Measurements from ENCODE around the gene BPIFB1.

Gene BPIFB1

GRCh38 chr20:33322456-33322855 is 39.4 kb downstream of the BPIFB1 start:
- Histone ChIP-seq H3K9me2 (replicated peaks; ENCODE audit: insufficient read depth, low read length) (no peaks in the 10 kb centered on the region), H3K4me3 (ENCODE audit: insufficient read depth, low read length, poor library complexity, severe bottlenecking) (no peak overlapping the region), H3K27ac (ENCODE audit: low read depth, low read length) (no peak overlapping the region), H3K27me3 (ENCODE audit: low read length) (no peaks in the 10 kb centered on the region), H3K9me3 (ENCODE audit: insufficient read depth, low read length) (no peaks in the 10 kb centered on the region), H3F3A (ENCODE audit: insufficient read depth) (no peaks in the 10 kb centered on the region), H3K9ac (ENCODE audit: low read length) (no peak overlapping the region), H3K79me2 (ENCODE audit: insufficient read depth, low read length) (no peaks in the 10 kb centered on the region), H4K20me1 (ENCODE audit: low read depth, low read length) (no peaks in the 10 kb centered on the region), H3K4me2 (ENCODE audit: low read depth, low read length, poor library complexity, severe bottlenecking) (no peak overlapping the region), H2AFZ (ENCODE audit: low read depth, low read length, severe bottlenecking) (no peak overlapping the region), H3K36me3 (ENCODE audit: low read length) (no peaks in the 10 kb centered on the region)
- TF ChIP-seq, protein P1, sequence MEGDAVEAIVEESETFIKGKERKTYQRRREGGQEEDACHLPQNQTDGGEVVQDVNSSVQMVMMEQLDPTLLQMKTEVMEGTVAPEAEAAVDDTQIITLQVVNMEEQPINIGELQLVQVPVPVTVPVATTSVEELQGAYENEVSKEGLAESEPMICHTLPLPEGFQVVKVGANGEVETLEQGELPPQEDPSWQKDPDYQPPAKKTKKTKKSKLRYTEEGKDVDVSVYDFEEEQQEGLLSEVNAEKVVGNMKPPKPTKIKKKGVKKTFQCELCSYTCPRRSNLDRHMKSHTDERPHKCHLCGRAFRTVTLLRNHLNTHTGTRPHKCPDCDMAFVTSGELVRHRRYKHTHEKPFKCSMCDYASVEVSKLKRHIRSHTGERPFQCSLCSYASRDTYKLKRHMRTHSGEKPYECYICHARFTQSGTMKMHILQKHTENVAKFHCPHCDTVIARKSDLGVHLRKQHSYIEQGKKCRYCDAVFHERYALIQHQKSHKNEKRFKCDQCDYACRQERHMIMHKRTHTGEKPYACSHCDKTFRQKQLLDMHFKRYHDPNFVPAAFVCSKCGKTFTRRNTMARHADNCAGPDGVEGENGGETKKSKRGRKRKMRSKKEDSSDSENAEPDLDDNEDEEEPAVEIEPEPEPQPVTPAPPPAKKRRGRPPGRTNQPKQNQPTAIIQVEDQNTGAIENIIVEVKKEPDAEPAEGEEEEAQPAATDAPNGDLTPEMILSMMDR (IDR thresholded peaks at IDR 0.05; ENCODE audit: insufficient read depth, low read length, poor library complexity, severe bottlenecking) = no peak
- no peak for TF ChIP-seq EZH2phosphoT487 (conservative IDR thresholded peaks at IDR 0.05; ENCODE audit: low read length)

GRCh38 chr20:33323236-33323635 is 40.2 kb downstream of the BPIFB1 start:
- H3K4me2 ChIP-seq (ENCODE audit: low read depth, low read length, poor library complexity, severe bottlenecking) = no peak overlapping the region
- no peak overlapping the region for H3K9ac ChIP-seq (ENCODE audit: low read length)
- no peaks in the 10 kb centered on the region for H3K79me2 ChIP-seq (ENCODE audit: insufficient read depth, low read length)
- TF ChIP-seq EZH2phosphoT487 (conservative IDR thresholded peaks at IDR 0.05; ENCODE audit: low read length) = no peak
- TF ChIP-seq, protein P1 (IDR thresholded peaks at IDR 0.05; ENCODE audit: insufficient read depth, low read length, poor library complexity, severe bottlenecking) = no peak
- H3K9me2 ChIP-seq (replicated peaks; ENCODE audit: insufficient read depth, low read length) = no peaks in the 10 kb centered on the region
- H3K4me3 ChIP-seq (ENCODE audit: insufficient read depth, low read length, poor library complexity, severe bottlenecking) = no peak overlapping the region
- H3K36me3 ChIP-seq (ENCODE audit: low read length) = no peaks in the 10 kb centered on the region
- no peak overlapping the region for H2AFZ ChIP-seq (ENCODE audit: low read depth, low read length, severe bottlenecking)
- H3K27me3 ChIP-seq (ENCODE audit: low read length) = no peaks in the 10 kb centered on the region
- no peaks in the 10 kb centered on the region for H3K9me3 ChIP-seq (ENCODE audit: insufficient read depth, low read length)
- H3F3A ChIP-seq (ENCODE audit: insufficient read depth) = no peaks in the 10 kb centered on the region
- H4K20me1 ChIP-seq (ENCODE audit: low read depth, low read length) = no peaks in the 10 kb centered on the region
- no peak overlapping the region for H3K27ac ChIP-seq (ENCODE audit: low read depth, low read length)

DNA sequence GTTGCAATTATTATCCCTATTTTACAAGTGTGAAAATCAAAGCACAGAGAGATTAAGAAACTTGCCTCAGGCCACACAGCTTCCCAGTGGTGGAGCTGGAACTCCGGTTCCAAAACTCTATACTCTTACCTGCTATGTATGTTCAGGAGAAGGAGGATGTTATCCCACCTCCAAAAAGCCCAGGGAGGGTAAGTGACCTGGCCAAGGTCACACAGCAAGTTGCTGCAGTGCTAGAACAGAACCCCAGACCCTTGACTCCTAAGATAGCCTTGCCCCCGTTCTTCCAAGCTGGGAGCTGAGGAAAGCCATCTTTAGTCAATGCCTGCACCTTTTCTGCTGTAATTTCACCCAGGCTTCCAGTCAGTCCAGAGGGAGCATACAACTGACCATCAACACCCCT is 42.3 kb downstream of the BPIFB1 start:
- Histone ChIP-seq H3K4me2 (ENCODE audit: low read depth, low read length, poor library complexity, severe bottlenecking) (no peak overlapping the region), H3K9me2 (replicated peaks; ENCODE audit: insufficient read depth, low read length) (no peaks in the 10 kb centered on the region), H3K36me3 (ENCODE audit: low read length) (no peaks in the 10 kb centered on the region), H3K4me3 (ENCODE audit: insufficient read depth, low read length, poor library complexity, severe bottlenecking) (no peak overlapping the region), H3K9ac (ENCODE audit: low read length) (no peak overlapping the region), H4K20me1 (ENCODE audit: low read depth, low read length) (no peaks in the 10 kb centered on the region), H3K79me2 (ENCODE audit: insufficient read depth, low read length) (no peaks in the 10 kb centered on the region), H2AFZ (ENCODE audit: low read depth, low read length, severe bottlenecking) (no peak overlapping the region), H3K9me3 (ENCODE audit: insufficient read depth, low read length) (no peaks in the 10 kb centered on the region), H3F3A (ENCODE audit: insufficient read depth) (no peaks in the 10 kb centered on the region), H3K27ac (ENCODE audit: low read depth, low read length) (no peak overlapping the region), H3K27me3 (ENCODE audit: low read length) (no peaks in the 10 kb centered on the region)
- TF ChIP-seq, protein P1 (IDR thresholded peaks at IDR 0.05; ENCODE audit: insufficient read depth, low read length, poor library complexity, severe bottlenecking) = no peak
- no peak for TF ChIP-seq EZH2phosphoT487 (conservative IDR thresholded peaks at IDR 0.05; ENCODE audit: low read length)
